GM19193 (cell line): ENCODE results near the gene USP14.

Source experiments
- POLR2A ChIP-seq: IDR thresholded peaks from 4 replicates; pipeline ENCODE4 v1.6.1; 2011; ENCODE audit not compliant: insufficient read depth, insufficient read length; ENCODE audit errors: extremely low read depth

Gene USP14

DNA sequence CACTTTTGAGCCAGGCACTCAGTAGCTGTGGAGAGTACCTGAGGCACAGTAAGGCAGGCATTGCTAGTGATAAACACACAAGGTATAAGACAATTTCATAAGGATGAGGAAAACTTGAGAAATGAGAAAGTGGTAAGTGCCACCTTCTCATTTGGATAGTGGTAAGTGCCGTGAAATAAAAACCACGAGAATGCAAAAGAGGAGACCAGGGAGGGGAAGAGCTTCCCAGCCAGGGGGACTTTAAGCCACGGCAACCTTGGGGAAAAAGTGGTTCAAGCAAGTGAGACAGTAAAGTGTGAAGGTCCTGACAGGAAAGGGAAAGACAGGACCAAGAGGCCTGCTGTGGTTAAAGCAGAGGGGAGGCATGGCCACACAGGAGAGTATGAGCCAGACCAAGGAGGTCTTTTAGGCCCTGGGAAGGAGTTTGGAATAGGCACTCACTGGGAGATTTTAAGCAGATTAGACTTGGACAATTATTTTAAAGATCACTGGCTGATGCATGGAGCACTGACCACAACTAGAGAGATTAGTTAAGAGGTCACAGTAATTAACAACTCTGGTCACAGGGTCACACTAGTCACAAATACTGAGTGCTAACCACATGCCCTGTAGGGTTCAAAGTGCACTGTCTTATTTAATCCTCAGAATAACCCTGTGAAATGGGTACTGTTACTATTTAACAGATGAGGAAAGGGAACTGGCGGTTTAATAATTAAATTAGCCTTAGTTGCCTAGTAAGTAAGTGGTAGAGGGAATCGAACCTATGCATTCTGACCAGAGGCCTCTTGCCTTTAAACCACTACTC lies 59.4 kb downstream of the USP14 start:
- TF ChIP-seq POLR2A: no peak

GRCh38 chr18:220708-221107 lies 62.4 kb downstream of the USP14 start:
- no peak for TF ChIP-seq POLR2A

- TF ChIP-seq POLR2A: no peak
Observed at GRCh38 chr18:225745-226144, 67.4 kb downstream of the USP14 start.

DNA sequence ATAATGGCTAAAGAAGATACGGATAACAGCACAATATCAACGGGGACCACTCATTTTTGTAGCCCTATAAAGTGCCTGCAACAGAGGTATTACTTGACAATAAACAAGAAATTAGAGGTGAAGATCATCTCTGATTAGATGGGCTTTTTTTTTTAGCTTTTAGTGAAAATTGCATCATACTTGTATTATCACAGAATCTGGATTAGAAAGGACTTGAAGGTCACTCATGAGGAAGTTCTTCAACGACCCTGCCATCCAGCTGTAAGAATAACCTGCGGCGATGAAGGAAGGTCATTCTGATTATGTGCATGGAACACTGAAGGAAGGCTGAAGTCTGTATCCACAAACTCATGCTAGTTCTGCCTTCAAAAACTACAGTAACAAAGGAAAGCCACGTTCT lies 69.0 kb downstream of the USP14 start:
- no peak for TF ChIP-seq POLR2A

DNA sequence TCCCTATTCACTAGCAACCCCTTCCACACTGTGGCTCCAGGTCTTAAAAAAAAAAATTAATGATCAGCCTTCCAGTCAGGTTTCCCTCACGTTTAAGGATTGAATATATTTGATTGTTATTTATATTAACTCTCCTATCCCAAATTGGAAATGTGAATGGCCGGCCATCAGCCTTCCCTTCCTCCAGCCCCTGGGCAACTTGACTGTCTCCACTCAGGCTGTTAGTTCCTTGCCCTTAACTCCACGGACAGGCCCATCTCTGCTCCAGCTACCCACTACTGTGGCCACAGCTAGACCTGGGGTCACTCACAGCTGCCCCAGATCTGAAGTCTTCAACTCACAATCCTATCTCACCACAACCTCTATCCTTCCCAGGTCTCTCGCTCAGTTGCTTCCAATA lies 69.5 kb downstream of the USP14 start:
- no peak for TF ChIP-seq POLR2A

DNA sequence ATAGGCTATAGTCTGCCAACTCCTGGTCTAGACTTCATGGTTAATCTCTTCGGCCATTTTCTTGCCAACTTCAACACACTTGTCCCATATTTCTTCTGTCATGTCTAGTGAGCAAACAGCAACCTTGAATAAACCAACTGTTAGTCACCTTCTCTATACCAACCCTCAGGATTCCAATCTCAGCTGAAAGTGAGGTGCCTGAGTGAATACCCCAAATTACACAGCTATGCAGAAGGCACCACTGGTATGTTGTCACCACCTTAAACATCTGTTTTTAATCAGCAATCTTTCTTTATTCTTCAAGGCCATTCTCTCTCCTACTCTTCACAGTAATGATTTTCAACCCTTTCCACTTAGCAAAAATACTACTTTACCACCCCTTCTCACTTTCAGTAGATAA lies 70.2 kb downstream of the USP14 start:
- no peak for TF ChIP-seq POLR2A

GRCh38 chr18:231563-231962 lies 73.2 kb downstream of the USP14 start:
- no peak for TF ChIP-seq POLR2A

DNA sequence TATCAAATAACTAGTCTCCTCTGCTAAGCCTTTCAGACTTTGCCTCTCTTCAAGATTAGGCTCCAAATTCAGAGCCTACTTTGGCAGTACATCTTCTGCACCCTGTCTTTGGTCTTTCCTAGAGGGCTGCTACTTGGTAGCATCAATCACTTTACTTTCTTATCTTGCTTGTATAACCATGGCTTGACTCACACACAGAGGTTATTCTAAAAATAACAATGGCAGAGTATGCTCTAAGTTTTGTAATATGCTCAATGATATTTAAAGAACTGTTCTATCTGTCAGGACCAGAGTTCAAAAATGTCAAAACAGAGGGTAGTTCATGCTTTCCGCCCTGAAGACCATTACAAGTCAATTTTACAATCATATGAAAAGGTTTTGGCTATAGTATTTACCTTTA lies 81.8 kb downstream of the USP14 start:
- TF ChIP-seq POLR2A: no peak

- TF ChIP-seq POLR2A: no peak
Observed at GRCh38 chr18:245282-245847, 87.0 kb downstream of the USP14 start.

- TF ChIP-seq POLR2A: no peak
Observed at GRCh38 chr18:248053-248452, 89.7 kb downstream of the USP14 start.

- no peak for TF ChIP-seq POLR2A
Observed at GRCh38 chr18:250685-251084, 92.3 kb downstream of the USP14 start.

GRCh38 chr18:251572-251971 lies 93.2 kb downstream of the USP14 start:
- no peak for TF ChIP-seq POLR2A

GRCh38 chr18:253121-253520 lies 94.8 kb downstream of the USP14 start:
- no peak for TF ChIP-seq POLR2A

DNA sequence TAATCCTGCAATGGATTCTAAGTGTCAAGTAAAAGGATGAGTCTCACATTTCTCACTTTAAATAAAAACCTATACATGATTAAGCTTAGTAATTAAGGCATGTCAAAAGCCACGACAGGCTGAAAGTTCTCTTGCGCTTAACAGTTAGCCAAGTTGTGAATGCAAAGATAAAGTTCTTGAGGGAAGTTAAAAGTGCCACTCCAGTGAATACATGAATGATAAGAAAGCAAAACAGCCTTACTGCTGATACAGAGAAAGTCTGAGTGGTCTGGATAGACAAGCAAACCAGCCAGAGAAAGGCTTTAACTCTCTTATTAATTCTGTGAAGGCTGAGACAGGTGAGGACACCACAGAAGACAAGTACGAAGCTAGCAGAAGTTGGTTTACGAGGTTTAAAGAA lies 96.8 kb downstream of the USP14 start:
- no peak for TF ChIP-seq POLR2A

GRCh38 chr18:260547-260946 lies 102.2 kb downstream of the USP14 start:
- TF ChIP-seq POLR2A: no peak

- TF ChIP-seq POLR2A: no peak
Observed at GRCh38 chr18:261398-262073, 103.2 kb downstream of the USP14 start.
